Hepatocyte (in vitro differentiated cells): ENCODE results near the gene TAF1L.

ENCODE experiments used
- EZH2 ChIP-seq: fragments of 200-600 bp; sonication (generic); IDR thresholded peaks from 2 replicates; pipeline ENCODE4 v1.6.1; 2016; ENCODE audit warnings: antibody characterized with exemption, mild to moderate bottlenecking, borderline replicate concordance
- EZH2phosphoT487 ChIP-seq: fragments of 200-600 bp; sonication (generic); IDR thresholded peaks from one replicate; pipeline ENCODE4 v1.6.1; 2018; ENCODE audit warnings: antibody characterized with exemption, mild to moderate bottlenecking, low read depth, moderate library complexity; ENCODE audit not compliant: unreplicated experiment, severe bottlenecking
- TF ChIP-seq, protein P1 (sequence below): fragments of 200-600 bp; sonication (generic); IDR thresholded peaks from 2 replicates; pipeline ENCODE4 v1.5.1; 2016; ENCODE audit warnings: antibody characterized with exemption, mild to moderate bottlenecking; ENCODE audit not compliant: poor library complexity

DNA sequence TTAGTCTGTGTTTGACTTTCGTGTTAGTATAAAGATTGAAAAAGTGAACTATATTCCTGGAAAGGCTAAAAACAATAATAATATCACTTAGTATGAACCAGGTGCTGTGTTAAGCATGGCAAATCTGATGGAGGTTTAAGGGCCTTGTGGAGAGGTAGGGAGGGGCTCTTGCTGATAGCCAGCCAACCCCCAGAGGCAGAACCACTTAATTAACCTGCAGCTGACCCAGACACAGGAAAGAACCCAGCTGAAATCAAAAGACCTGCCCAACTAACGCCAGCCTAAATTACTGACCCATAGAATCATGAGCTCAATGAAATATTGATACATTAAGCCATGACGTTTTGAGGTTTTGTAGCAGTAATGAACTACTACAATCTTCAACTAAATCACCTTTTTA is 28.3 kb upstream of the TAF1L start:
- TF ChIP-seq, protein P1, sequence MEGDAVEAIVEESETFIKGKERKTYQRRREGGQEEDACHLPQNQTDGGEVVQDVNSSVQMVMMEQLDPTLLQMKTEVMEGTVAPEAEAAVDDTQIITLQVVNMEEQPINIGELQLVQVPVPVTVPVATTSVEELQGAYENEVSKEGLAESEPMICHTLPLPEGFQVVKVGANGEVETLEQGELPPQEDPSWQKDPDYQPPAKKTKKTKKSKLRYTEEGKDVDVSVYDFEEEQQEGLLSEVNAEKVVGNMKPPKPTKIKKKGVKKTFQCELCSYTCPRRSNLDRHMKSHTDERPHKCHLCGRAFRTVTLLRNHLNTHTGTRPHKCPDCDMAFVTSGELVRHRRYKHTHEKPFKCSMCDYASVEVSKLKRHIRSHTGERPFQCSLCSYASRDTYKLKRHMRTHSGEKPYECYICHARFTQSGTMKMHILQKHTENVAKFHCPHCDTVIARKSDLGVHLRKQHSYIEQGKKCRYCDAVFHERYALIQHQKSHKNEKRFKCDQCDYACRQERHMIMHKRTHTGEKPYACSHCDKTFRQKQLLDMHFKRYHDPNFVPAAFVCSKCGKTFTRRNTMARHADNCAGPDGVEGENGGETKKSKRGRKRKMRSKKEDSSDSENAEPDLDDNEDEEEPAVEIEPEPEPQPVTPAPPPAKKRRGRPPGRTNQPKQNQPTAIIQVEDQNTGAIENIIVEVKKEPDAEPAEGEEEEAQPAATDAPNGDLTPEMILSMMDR: no peak
- TF ChIP-seq EZH2phosphoT487 (no peak), EZH2 (no peak)
